Measurements from ENCODE around the gene TNS4. TPM values are rescaled to one million over a fixed set of nuclear protein-coding genes. Genes with fewer than 3 reads are reported as not detected.

TNS4 gene
- total RNA-seq, 1 donor from 2014 or later: 0.18 TPM

DNA sequence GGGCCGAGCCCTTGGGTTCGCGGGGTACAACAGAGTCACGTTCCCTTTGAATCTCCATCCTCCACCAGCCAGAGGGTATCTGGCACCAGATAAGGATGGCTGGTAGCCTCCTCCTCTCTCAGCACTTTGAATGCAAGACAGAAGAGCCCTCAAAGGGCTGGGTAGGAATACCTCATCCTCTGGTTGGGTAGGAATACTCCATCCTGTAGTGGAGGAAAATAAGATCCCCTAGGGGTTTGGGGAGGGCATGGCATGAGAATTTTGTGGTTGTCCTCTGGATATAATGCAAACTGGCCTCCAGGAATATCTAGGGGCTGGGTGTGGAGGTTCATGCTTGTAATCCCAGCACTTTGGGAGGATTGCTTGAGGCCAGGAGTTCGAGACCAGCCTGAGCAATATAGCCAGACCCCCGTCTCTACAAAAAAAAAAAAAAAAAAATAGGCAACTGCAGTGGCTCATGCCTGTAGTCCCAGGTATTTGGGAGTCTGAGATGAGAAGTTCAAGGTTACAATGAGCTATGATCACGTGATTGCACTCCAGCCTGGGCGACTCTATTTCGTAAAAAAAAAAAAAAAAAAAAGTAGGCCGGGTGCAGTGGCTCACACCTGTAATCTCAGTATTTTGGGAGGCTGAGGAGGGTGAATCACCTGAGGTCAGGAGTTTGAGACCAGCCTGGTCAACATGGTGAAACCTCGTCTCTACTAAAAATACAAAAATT is 55.5 kb downstream of the TNS4 start:
- intact Hi-C loops (cut with micrococcal nuclease): no loop called here
- no peaks in the 10 kb centered on the region for H3K27me3 Mint-ChIP-seq
- no peaks in the 10 kb centered on the region for H3K36me3 Mint-ChIP-seq (ENCODE audit: low read depth)
- ChIA-PET POLR2A (interaction anchor here (0.7 kb wide), 1 partner anchor 17 kb away, joined by 3 read pairs; no protein-coding TSS in a partner anchor), CTCF (interaction anchor here (0.6 to 7.3 kb wide), 4 partner anchors 31 to 542 kb away, joined by 3 to 111 read pairs (median 8); no protein-coding TSS in a partner anchor)
- H3K4me1 Mint-ChIP-seq: peaks cover 37% of the 10 kb centered on the region
- ATAC-seq (ENCODE audit: low read depth): no peak
- peak overlapping the region; percentile 81 for H3K4me3 Mint-ChIP-seq
- TF ChIP-seq, protein P1, sequence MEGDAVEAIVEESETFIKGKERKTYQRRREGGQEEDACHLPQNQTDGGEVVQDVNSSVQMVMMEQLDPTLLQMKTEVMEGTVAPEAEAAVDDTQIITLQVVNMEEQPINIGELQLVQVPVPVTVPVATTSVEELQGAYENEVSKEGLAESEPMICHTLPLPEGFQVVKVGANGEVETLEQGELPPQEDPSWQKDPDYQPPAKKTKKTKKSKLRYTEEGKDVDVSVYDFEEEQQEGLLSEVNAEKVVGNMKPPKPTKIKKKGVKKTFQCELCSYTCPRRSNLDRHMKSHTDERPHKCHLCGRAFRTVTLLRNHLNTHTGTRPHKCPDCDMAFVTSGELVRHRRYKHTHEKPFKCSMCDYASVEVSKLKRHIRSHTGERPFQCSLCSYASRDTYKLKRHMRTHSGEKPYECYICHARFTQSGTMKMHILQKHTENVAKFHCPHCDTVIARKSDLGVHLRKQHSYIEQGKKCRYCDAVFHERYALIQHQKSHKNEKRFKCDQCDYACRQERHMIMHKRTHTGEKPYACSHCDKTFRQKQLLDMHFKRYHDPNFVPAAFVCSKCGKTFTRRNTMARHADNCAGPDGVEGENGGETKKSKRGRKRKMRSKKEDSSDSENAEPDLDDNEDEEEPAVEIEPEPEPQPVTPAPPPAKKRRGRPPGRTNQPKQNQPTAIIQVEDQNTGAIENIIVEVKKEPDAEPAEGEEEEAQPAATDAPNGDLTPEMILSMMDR (IDR thresholded peaks at IDR 0.05): no peak
- DNase-seq: no peak
- no peak overlapping the region for H3K27ac Mint-ChIP-seq
- H3K9me3 Mint-ChIP-seq: no peaks in the 10 kb centered on the region

DNA sequence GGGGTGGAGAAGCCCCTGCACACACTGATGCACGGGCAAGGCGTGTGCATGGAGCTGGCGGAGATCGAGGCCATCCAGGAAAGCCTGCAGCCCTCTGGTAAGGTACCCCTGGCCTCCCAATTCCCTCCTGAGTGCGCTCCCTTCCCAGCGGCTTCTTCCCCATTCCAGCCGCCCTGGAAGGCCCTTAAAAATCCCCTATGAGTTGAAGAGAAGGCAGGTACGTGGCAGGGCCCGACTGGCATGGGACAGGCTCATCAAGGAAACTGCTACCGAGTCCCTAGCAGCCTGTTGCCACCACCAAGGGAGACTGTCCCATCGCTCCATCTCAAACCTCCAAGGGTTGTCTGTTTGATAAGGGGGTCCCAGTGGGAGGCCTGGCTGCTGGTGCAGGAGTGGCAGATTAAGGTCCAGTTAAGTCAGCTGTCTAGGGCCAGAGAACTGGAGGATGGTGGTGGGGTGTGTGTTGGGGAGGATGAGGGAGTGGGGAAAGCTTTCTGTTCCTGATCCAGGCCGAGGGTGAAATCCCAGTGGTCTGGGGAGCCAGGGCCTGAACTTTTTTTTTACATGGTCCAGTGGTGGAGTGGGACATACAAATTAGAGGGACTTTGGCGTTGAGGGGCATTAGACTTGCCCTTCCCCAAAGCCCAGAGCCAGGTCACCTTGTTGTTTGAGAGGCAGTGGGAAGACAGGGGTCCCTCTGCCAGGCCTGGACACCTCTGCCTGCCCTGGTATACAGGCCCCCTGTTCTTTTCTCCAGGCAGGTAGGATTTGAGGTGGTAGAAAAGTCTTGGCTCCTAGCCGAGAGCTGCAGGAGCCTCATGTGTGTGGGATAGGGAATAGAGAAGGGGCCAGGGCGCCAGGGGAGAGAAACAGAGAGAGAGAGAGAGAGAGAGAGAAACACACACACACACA is 57.2 kb downstream of the TNS4 start:
- POLR2A ChIA-PET: interaction anchor here (0.6 to 5.1 kb wide), 15 partner anchors 32 to 1222 kb away, joined by 3 to 58 read pairs (median 4); partner anchors contain the start of gene CCR7
- TF ChIP-seq, protein P1 (IDR thresholded peaks at IDR 0.05): no peak
- Mint-ChIP-seq H3K27ac (peak overlapping the region; percentile 79), H3K4me1 (peaks cover 37% of the 10 kb centered on the region), H3K36me3 (ENCODE audit: low read depth) (no peaks in the 10 kb centered on the region), H3K9me3 (no peaks in the 10 kb centered on the region), H3K4me3 (peak overlapping the region; percentile 81), H3K27me3 (no peaks in the 10 kb centered on the region)
- DNase-seq (no peak), ATAC-seq (ENCODE audit: low read depth) (no peak)
- CTCF ChIA-PET: interaction anchor here (0.8 to 7.3 kb wide), 10 partner anchors 32 to 203 kb away, joined by 3 to 111 read pairs (median 4); partner anchors contain the start of gene SMARCE1
- intact Hi-C loops (cut with micrococcal nuclease): loop anchor here (1.0 to 5.0 kb wide), 6 partner anchors 38 to 1203 kb away; no protein-coding TSS in a partner anchor

DNA sequence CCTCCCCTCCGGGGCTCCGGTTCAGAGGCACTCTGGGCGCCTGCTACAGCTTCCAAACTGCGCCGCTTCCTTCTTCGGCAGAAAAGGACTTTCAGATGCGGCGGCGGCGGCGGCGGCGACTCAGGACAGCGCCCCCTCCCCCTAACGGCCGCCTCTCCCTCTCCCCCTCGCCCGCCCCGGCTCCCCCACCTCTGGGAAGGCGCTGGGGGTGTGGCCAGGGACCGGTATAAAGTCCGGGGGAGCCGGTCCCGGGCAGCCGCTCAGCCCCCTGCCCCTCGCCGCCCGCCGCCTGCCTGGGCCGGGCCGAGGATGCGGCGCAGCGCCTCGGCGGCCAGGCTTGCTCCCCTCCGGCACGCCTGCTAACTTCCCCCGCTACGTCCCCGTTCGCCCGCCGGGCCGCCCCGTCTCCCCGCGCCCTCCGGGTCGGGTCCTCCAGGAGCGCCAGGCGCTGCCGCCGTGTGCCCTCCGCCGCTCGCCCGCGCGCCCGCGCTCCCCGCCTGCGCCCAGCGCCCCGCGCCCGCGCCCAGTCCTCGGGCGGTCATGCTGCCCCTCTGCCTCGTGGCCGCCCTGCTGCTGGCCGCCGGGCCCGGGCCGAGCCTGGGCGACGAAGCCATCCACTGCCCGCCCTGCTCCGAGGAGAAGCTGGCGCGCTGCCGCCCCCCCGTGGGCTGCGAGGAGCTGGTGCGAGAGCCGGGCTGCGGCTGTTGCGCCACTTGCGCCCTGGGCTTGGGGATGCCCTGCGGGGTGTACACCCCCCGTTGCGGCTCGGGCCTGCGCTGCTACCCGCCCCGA is 58.0 kb downstream of the TNS4 start, which contains the start of gene IGFBP4:
Gene IGFBP4, plus strand, starts transcription at position 255 of the 792 bp plus-strand sequence. Its CDS starts 286 bp downstream, at position 541.
- DNase-seq: peak; percentile 72
- Mint-ChIP-seq H3K36me3 (ENCODE audit: low read depth) (no peaks in the 10 kb centered on the region), H3K27ac (peak within 1 kb of the TSS; percentile 79), H3K27me3 (no peaks in the 10 kb centered on the region), H3K4me1 (peaks cover 37% of the 10 kb centered on the region), H3K4me3 (peak within 1 kb of the TSS; percentile 81), H3K9me3 (no peaks in the 10 kb centered on the region)
- TF ChIP-seq, protein P1 (IDR thresholded peaks at IDR 0.05): no peak
- ATAC-seq (ENCODE audit: low read depth): peak; percentile 83
- POLR2A ChIA-PET: interaction anchor here (0.6 to 5.1 kb wide), 17 partner anchors 33 to 1222 kb away, joined by 3 to 58 read pairs (median 4); partner anchors contain the start of gene CCR7
- CTCF ChIA-PET: interaction anchor here (0.8 to 7.3 kb wide), 14 partner anchors 8 to 204 kb away, joined by 3 to 111 read pairs (median 4); partner anchors contain the start of gene SMARCE1
- intact Hi-C loops (cut with micrococcal nuclease): loop anchor here (1.0 to 5.0 kb wide), 6 partner anchors 39 to 1204 kb away; no protein-coding TSS in a partner anchor

DNA sequence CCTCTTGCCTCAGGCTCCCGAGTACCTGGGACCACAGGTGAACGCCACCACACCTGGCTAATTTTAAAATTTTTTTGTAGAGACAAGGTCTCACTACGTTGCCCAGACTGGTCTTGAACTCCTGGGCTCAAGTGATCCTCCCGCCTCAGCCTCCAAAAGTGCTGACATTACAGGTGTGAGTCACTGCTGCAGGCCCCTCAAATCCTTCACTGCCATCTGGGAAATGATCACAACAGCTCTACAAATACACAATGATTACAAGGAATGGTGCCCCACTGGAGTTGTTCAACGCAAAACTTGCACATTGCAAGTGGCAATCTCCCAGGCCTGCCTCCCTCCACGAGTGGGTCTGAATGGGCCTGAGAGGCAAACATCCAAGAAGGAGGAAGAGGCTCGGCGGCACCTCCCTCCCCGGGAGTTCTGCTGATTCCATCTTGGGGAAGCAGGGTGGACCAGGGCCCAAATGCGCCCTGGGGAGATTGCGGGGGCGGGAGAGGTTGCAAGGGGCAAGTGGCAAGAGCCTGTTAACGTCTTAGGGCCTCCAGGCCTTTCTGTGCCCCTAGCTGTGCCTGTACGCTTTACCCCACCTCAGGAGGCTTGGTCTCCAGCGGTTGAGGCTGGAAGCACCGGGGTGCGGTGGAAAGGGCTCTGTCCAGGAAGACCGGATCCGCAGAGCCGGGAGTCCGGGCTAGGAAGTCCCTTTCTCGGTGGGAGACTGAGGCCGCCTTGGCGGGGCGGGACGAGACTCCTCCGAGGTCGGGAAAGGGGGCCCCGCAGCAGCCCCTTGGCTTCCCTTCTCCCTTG is 58.8 kb downstream of the TNS4 start:
- CTCF ChIA-PET: interaction anchor here (0.7 to 7.3 kb wide), 9 partner anchors 9 to 173 kb away, joined by 3 to 111 read pairs (median 4); no protein-coding TSS in a partner anchor
- Mint-ChIP-seq H3K9me3 (no peaks in the 10 kb centered on the region), H3K36me3 (ENCODE audit: low read depth) (no peaks in the 10 kb centered on the region), H3K4me3 (peak overlapping the region; percentile 69), H3K27me3 (no peaks in the 10 kb centered on the region), H3K4me1 (peaks cover 33% of the 10 kb centered on the region), H3K27ac (peak overlapping the region; percentile 35)
- DNase-seq (no peak), ATAC-seq (ENCODE audit: low read depth) (no peak)
- TF ChIP-seq, protein P1 (IDR thresholded peaks at IDR 0.05): no peak
- intact Hi-C loops (cut with micrococcal nuclease): loop anchor here (1.0 to 5.0 kb wide), 6 partner anchors 40 to 1205 kb away; no protein-coding TSS in a partner anchor
- POLR2A ChIA-PET: interaction anchor here (1.1 to 5.1 kb wide), 10 partner anchors 75 to 204 kb away, joined by 3 to 58 read pairs (median 6); partner anchors contain the start of gene CCR7

Data from activated B cell treated with CpG ODN at 0.5 μM for 24 hours (primary cell).